K562 treated with DMSO at 1 percent for 24 hours (cell line): Measurements from ENCODE around the gene OARD1. TPM values are rescaled to one million over a fixed set of nuclear protein-coding genes. Genes with fewer than 3 reads are reported as not detected.

Experiments used
- total RNA-seq: library from RNA; unstranded; fragments of 300-600 nt; gene quantifications from 2 replicates; pipeline ENCODE4 v1.2.3, GENCODE V29; 2022; ENCODE audit warnings: low read depth; ENCODE audit not compliant: insufficient read depth

The OARD1 gene
- total RNA-seq: 25.2 and 26.1 TPM in 2 replicates

DNA sequence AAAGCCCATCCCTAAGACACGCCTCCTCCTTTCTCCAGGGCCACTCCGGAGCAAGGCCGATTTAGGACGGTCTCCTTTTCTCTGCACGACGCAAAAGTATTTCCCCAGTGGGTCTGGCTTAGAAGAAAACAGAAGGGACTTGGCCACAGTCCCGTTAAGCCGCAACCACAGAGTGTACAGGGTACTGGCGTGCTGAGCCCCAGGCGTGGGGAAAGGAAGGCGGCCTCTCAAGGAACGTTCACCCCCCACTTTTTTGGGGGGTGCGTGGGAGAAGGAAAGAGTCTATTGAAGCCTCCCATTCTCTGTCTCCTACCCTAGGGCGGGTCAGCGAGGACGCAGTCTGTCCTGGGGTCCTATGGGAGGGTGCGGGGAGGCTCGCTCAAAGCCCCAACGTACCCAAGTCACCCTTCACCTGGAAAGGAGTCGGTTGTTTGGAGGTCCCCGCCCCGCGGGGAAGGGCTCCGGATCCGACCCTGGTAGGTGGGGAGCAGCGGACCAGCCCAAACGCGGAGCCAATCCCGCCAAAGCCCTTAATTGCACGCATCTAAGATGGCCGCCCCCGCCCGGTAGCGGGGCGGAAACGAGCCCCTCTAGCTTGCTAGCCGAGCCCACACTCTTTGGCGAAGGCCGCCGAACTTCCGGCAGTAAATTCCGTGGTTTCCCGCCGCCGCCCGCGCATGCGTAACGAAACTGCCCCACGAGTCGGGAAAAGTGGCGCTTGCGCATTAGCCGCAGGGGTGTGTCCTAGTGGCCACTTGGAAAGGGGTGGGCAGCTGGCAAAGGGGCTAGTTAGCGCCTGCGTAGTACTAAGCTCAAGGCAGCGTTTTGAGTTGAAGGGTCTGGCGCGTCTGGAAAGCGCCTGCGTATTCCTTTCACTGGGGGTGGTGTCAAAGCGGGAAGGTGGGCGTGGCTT lies at the start of gene OARD1:
Gene OARD1, minus strand, starts transcription at position 434 of the 913 bp plus-strand sequence. CDS start 722 bp downstream, outside the sequence.

DNA sequence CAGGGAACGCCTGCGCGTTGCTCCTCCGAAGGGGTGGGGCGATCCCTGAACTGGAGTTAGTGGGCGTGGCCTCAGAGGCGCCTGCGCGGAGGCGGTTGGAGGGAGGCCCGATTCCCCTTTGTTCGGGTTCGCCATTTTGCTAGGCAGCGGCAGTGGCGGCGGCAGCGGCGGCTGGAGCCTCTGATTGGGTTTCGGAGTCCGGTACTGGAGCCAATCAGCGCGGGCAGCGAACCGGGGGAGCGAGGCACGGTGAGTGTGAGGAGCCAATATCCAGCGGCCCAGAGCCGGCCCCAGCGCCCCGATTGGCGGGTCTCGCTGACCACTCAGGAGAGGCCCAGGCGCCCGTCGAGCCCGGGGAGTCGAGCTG lies 663 bp upstream of the OARD1 start, which contains the start of gene NFYA:
Gene NFYA, plus strand, starts transcription at position 139 of the 367 bp plus-strand sequence. CDS start 6,116 bp downstream, outside the sequence.

DNA sequence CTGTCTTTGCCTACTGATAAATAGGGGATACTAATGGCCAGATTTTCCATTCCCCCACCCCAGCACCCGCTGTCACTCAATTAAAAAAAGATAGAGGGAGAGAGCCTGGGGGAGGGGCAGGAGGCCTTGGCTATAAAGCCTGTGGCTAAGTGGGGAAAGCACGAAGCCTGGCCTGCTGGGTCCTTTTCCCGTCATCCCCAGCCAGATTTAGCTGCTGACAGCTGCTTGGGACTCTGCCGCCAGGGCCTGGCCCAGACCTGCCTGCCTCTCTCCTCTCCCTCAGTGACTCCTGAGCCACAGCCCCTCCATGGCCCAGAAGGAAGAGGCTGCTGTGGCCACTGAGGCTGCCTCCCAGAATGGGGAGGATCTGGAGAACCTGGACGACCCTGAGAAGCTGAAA lies 19.1 kb downstream of the OARD1 start, which contains the start of gene APOBEC2:
Gene APOBEC2, plus strand, starts transcription at position 162 of the 400 bp plus-strand sequence. Its CDS starts 146 bp downstream, at position 308.

DNA sequence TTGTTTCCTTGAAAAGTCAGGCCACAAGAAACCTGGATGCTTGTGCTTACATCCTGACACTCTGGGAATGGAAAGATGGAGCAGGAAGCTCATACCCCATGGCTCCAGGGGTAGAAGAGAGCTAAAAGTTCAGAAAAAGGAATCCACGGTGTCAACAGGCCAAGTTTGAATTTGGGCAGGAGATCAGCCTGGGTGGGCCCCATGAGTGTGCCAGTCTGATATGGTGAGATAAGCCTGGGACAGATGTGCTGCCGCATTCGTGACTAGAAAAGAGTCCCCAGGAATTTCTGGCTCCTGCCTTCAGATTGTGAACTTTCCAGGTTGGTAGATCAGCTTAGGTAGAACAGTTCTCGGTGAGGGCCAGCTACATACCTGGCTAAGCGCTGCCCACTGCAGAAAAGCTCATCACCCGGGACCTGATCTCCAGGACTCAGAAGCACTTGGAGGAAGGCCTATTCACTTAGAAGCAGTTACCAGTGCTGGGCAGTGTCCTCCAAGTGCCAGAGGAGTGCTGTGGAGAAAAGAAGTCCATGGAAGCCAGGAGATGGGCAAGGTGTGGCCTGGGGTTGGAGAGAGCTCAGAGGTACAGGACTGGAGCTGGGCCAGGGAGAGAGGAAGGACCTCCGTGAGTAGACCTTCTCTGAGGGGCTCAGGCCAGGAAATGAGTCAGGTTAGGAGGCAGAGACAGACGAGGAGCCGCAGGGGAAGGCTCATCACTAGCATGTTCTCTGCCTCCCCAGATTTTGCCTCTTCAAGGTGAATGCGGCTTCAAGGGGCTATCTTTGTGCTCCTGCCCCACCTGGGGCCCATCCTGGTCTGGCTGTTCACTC lies 29.7 kb downstream of the OARD1 start, which contains the start of gene TSPO2:
Gene TSPO2, plus strand, starts transcription at position 242 of the 830 bp plus-strand sequence. Its CDS starts 519 bp downstream, at position 761.

DNA sequence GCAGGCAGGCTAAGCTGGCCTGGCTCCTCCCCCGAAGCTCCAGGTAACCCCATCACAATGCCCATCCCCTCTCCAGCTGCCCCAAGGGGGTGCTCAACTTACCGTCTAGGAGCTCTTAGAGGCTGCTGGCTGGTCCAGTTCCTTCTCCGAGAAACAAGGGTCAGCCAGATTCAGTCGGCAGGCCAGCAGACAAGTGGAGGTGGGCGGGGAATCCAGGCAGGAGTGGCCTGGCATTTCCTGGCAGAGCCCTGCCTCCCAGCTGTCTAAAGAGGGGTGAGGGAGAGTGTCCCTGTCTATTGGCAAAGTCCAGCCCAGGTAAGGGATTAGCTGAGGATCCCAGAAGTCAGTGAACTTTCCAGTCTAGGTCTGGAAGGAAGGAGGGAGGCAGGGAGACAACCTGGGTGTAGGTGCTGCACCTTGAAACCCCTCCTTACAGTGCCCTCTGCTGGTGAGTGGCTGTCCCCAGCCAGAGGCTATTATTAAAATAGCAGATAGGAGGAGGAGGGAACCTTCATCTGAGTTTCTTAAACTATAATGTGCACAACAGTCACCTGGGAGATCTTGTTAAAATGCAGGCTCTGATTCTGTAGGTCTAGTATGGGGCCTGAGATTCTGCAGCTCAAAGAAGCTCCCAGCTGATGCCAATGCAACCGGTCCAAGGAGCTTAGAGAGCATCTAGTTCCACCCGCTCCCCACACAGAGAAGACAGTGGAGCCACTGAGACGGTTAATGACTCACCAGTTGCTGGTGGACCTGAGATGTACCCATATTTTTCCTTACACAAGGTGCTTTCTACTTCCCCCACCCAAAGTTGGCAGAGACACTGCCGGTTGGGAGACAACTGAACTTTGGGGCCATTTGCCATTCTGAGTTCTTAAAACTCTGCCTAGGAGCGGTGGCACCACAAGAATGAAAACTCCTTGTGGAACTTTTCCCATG lies 32.8 kb downstream of the OARD1 start, which contains the start of gene UNC5CL:
Gene UNC5CL, minus strand, starts transcription at position 162 of the 939 bp plus-strand sequence. CDS start 4,147 bp downstream, outside the sequence.

Other genes starting within 250 kb of the OARD1 start
- gene UNC5CL, start 33.1 kb downstream of the OARD1 start, total RNA-seq: 1.8 and 1.9 TPM in 2 replicates
- gene TSPO2, start 29.9 kb downstream of the OARD1 start, total RNA-seq: not detected in 2 replicates
- gene APOBEC2, start 19.2 kb downstream of the OARD1 start, total RNA-seq: not detected in 2 replicates
- 14.2 and 20.0 TPM in 2 replicates for gene NFYA, start 618 bp upstream of the OARD1 start, total RNA-seq
- not detected in 2 replicates for gene TREML1, start 82.0 kb upstream of the OARD1 start, total RNA-seq
- not detected in 2 replicates for gene TREM2, start 90.8 kb upstream of the OARD1 start, total RNA-seq
- gene TREML2, start 128.8 kb upstream of the OARD1 start, total RNA-seq: 1.9 TPM in 2 replicates
- not detected in 2 replicates for gene TREML4, start 156.0 kb upstream of the OARD1 start, total RNA-seq
- not detected in 2 replicates for gene TREM1, start 214.3 kb upstream of the OARD1 start, total RNA-seq